Measurements from ENCODE around the gene ZCCHC7.

Gene ZCCHC7

GRCh38 chr9:37209431-37210386 is 89.3 kb downstream of the ZCCHC7 start:
- Histone ChIP-seq H3K79me2 (ENCODE audit: insufficient read depth, low read length) (peaks cover 53% of the 10 kb centered on the region; the same call in 1 of the 2 replicates), H3K9ac (ENCODE audit: low read depth, low read length, poor library complexity, severe bottlenecking) (peak overlapping the region; percentile 31), H3K4me3 (ENCODE audit: low read length, poor library complexity, severe bottlenecking) (no peak overlapping the region), H3F3A (ENCODE audit: low read depth) (no peaks in the 10 kb centered on the region), H3K36me3 (ENCODE audit: insufficient read depth, low read length) (peaks cover 3% of the 10 kb centered on the region; the same call in 1 of the 2 replicates), H3K27me3 (ENCODE audit: insufficient read depth, low read length, poor library complexity, severe bottlenecking) (no peaks in the 10 kb centered on the region), H3K9me2 (replicated peaks; ENCODE audit: low read depth, low read length) (no peaks in the 10 kb centered on the region), H3K4me2 (ENCODE audit: low read depth, low read length, poor library complexity, severe bottlenecking) (peak overlapping the region; percentile 7), H3K4me1 (ENCODE audit: insufficient read depth, low read length, poor library complexity, severe bottlenecking) (peaks cover 34% of the 10 kb centered on the region), H3K9me3 (ENCODE audit: insufficient read depth, low read depth, low read length) (no peaks in the 10 kb centered on the region), H4K20me1 (ENCODE audit: insufficient read depth, low read length, poor library complexity, severe bottlenecking) (no peaks in the 10 kb centered on the region), H2AFZ (ENCODE audit: low read length) (no peak overlapping the region)
- peak; percentile 46 for TF ChIP-seq CTCF (conservative IDR thresholded peaks at IDR 0.05; ENCODE audit: low read length)
- TF ChIP-seq EZH2phosphoT487 (IDR thresholded peaks at IDR 0.05; ENCODE audit: borderline replicate concordance) = no peak

GRCh38 chr9:37210737-37211523 is 90.6 kb downstream of the ZCCHC7 start:
- peak overlapping the region; percentile 24 for H3K9ac ChIP-seq (ENCODE audit: low read depth, low read length, poor library complexity, severe bottlenecking)
- no peak overlapping the region for H2AFZ ChIP-seq (ENCODE audit: low read length)
- no peaks in the 10 kb centered on the region for H3K9me3 ChIP-seq (ENCODE audit: insufficient read depth, low read depth, low read length)
- H4K20me1 ChIP-seq (ENCODE audit: insufficient read depth, low read length, poor library complexity, severe bottlenecking) = no peaks in the 10 kb centered on the region
- H3K4me1 ChIP-seq (ENCODE audit: insufficient read depth, low read length, poor library complexity, severe bottlenecking) = peaks cover 41% of the 10 kb centered on the region
- peak overlapping the region; percentile 39 for H3K4me2 ChIP-seq (ENCODE audit: low read depth, low read length, poor library complexity, severe bottlenecking)
- H3K27me3 ChIP-seq (ENCODE audit: insufficient read depth, low read length, poor library complexity, severe bottlenecking) = no peaks in the 10 kb centered on the region
- no peak for TF ChIP-seq EZH2phosphoT487 (IDR thresholded peaks at IDR 0.05; ENCODE audit: borderline replicate concordance)
- no peak for TF ChIP-seq CTCF (conservative IDR thresholded peaks at IDR 0.05; ENCODE audit: low read length)
- no peaks in the 10 kb centered on the region for H3F3A ChIP-seq (ENCODE audit: low read depth)
- H3K79me2 ChIP-seq (ENCODE audit: insufficient read depth, low read length) = peaks cover 57% of the 10 kb centered on the region; the same call in 1 of the 2 replicates
- peaks cover 3% of the 10 kb centered on the region; the same call in 1 of the 2 replicates for H3K36me3 ChIP-seq (ENCODE audit: insufficient read depth, low read length)
- H3K9me2 ChIP-seq (replicated peaks; ENCODE audit: low read depth, low read length) = no peaks in the 10 kb centered on the region
- H3K4me3 ChIP-seq (ENCODE audit: low read length, poor library complexity, severe bottlenecking) = no peak overlapping the region

- Histone ChIP-seq H3K9me2 (replicated peaks; ENCODE audit: low read depth, low read length) (no peaks in the 10 kb centered on the region), H4K20me1 (ENCODE audit: insufficient read depth, low read length, poor library complexity, severe bottlenecking) (no peaks in the 10 kb centered on the region), H3K4me3 (ENCODE audit: low read length, poor library complexity, severe bottlenecking) (no peak overlapping the region), H3K4me1 (ENCODE audit: insufficient read depth, low read length, poor library complexity, severe bottlenecking) (peaks cover 41% of the 10 kb centered on the region), H3K79me2 (ENCODE audit: insufficient read depth, low read length) (peaks cover 55% of the 10 kb centered on the region), H3F3A (ENCODE audit: low read depth) (no peaks in the 10 kb centered on the region), H3K36me3 (ENCODE audit: insufficient read depth, low read length) (peaks cover 3% of the 10 kb centered on the region; the same call in 1 of the 2 replicates), H3K27me3 (ENCODE audit: insufficient read depth, low read length, poor library complexity, severe bottlenecking) (no peaks in the 10 kb centered on the region), H3K9ac (ENCODE audit: low read depth, low read length, poor library complexity, severe bottlenecking) (peak overlapping the region; percentile 5), H3K9me3 (ENCODE audit: insufficient read depth, low read depth, low read length) (no peaks in the 10 kb centered on the region), H2AFZ (ENCODE audit: low read length) (no peak overlapping the region), H3K4me2 (ENCODE audit: low read depth, low read length, poor library complexity, severe bottlenecking) (peak overlapping the region; percentile 18)
- no peak for TF ChIP-seq CTCF (conservative IDR thresholded peaks at IDR 0.05; ENCODE audit: low read length)
- TF ChIP-seq EZH2phosphoT487 (IDR thresholded peaks at IDR 0.05; ENCODE audit: borderline replicate concordance) = no peak
Observed at GRCh38 chr9:37212435-37212834, 92.1 kb downstream of the ZCCHC7 start.

Data from Loucy (cell line).